Mammary epithelial cell (primary cell): Measurements from ENCODE around the gene PLOD2.

ENCODE experiments used
- CTCF ChIP-seq, 2 donors: IDR thresholded peaks in 1 of 2; conservative IDR thresholded peaks in 1 of 2; 2 replicates each; pipeline ENCODE4 v1.5.1; 2011 to 2012; ENCODE audit warnings: inconsistent platforms in 2 of 2, low read length in 2 of 2, mild to moderate bottlenecking in 2 of 2, control low read depth in 1 of 2, low read depth in 1 of 2; ENCODE audit not compliant: insufficient read depth in 1 of 2; ENCODE audit errors: extremely low read depth in 1 of 2
- EZH2 ChIP-seq: IDR thresholded peaks from 2 replicates; pipeline ENCODE4 v1.6.1; 2012; ENCODE audit warnings: low read length, inconsistent platforms, borderline replicate concordance

GRCh38 chr3:146165877-146166276, 4.9 kb upstream of the PLOD2 start:
- TF ChIP-seq CTCF (conservative IDR thresholded peaks at IDR 0.05 in 1 of 2, IDR thresholded peaks at IDR 0.05 in 1 of 2; ENCODE audit: extremely low read depth in 1 of 2, insufficient read depth in 1 of 2, low read depth in 1 of 2, low read length in 2 of 2) (no peak), EZH2 (no peak)
